Measurements from ENCODE around the gene CCDC174.

DNA sequence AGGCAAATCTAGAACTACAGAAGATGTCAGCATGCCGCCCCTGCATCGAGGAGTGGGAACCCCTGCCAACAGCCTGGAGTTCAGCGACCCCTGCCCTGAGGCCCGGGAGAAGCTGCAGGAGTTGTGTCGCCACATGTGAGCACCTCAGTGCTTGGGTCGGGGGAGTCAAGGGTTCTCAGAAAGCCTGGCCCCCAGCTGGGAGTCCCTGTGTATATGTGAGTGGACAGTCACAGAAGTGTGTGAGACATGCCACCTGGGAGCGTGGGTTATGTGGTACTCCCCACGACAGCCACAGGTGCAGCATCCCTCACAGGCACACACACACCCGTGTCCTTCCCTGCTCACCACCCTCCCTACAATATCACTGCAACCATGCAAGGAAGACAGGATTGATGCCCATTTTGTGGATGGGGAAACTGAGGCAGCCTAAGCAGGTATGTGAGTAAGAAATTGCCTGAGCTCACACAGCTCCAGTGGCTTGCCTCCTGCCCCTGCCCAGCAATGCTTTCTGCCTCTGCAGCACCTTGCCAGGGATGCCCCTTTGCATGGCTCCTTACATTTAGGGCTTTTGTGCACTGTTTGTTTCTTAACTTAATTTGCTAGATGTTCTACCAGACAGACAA, 51.7 kb downstream of the CCDC174 start:
- TF ChIP-seq POLR2AphosphoS5 (IDR thresholded peaks at IDR 0.05), result no peak
- TF ChIP-seq POLR2A (IDR thresholded peaks at IDR 0.05), result no peak
